CD1c-positive myeloid dendritic cell (primary cell): Measurements from ENCODE around the gene AXIN1.

Experiments used
- DNase-seq: peaks from one replicate; pipeline ENCODE4 v3.0.0-alpha.2; 2016; ENCODE audit errors: extremely low spot score

The AXIN1 gene

GRCh38 chr16:305916-306626 is 46.5 kb downstream of the AXIN1 start:
- no peak for DNase-seq

GRCh38 chr16:303760-304505 is 48.6 kb downstream of the AXIN1 start:
- peak; percentile 26 for DNase-seq

GRCh38 chr16:301950-302349 is 50.6 kb downstream of the AXIN1 start:
- no peak for DNase-seq

- no peak for DNase-seq
Measured at GRCh38 chr16:301235-301634, 51.3 kb downstream of the AXIN1 start.

GRCh38 chr16:297832-298231 is 54.7 kb downstream of the AXIN1 start:
- DNase-seq, result no peak

GRCh38 chr16:296806-297510 is 55.6 kb downstream of the AXIN1 start:
- DNase-seq, result no peak

GRCh38 chr16:296276-296675 is 56.2 kb downstream of the AXIN1 start:
- no peak for DNase-seq

GRCh38 chr16:293043-293775 is 59.3 kb downstream of the AXIN1 start:
- no peak for DNase-seq

- no peak for DNase-seq
Measured at GRCh38 chr16:291539-291938, 61.0 kb downstream of the AXIN1 start.

- no peak for DNase-seq
Measured at GRCh38 chr16:290681-291405, 61.7 kb downstream of the AXIN1 start.

- no peak for DNase-seq
Measured at GRCh38 chr16:290015-290680, 62.4 kb downstream of the AXIN1 start.

- no peak for DNase-seq
Measured at GRCh38 chr16:289395-289997, 63.0 kb downstream of the AXIN1 start.

- no peak for DNase-seq
Measured at GRCh38 chr16:287981-288920, 64.3 kb downstream of the AXIN1 start.

GRCh38 chr16:287298-287811 is 65.2 kb downstream of the AXIN1 start:
- no peak for DNase-seq

GRCh38 chr16:286491-287297 is 65.8 kb downstream of the AXIN1 start:
- no peak for DNase-seq

- no peak for DNase-seq
Measured at GRCh38 chr16:285146-286055, 67.1 kb downstream of the AXIN1 start.
